ENCODE measurements around the gene AOPEP. TPM values are rescaled to one million over a fixed set of nuclear protein-coding genes. Genes with fewer than 3 reads are reported as not detected.

AOPEP gene
- total RNA-seq, 2 experiments from 2014 or later, result 6.9 to 7.0 TPM

DNA sequence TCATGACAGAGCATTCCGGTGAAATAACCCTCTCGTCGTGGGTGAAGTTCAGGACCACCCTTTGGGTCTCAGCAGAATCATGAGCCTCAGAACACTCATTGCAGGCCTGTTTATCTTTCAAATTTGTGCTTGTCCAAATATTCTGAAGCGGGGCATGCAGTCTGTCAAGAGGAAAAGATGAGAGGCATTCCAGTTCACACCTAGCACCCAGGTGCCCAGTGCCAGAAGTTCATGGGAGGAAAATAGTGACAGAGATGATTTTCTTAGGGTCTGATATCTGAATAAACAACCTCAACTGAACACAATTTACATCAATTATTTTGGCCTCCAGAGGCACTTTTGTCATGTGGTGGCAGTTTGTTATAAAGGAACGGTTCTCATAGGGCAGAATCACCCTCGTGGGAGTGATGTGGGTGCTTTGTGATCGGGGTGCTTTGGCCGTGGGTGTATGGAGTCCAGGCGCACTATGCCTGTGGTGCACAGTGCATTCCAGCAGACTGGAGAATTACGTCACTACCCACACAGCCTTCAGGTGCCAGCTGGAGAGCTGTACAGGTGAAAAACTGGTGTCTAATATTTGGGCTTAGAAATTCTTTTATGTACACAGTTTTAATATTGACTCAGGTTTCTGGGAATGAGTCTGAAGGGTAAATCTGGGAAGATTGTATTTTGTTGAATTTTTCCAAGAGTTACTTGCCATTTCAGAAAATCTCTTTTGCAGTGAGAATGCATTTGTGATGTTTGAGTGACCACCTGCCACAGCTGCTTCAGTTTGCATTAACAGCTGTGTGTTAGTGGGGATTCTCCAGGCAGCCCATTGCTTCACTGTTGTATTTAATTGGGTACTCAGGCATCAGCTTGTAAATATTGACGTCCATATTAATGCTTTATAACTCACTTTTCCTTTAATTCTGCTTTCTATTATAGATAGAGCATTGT, 301.7 kb downstream of the AOPEP start:
- H3K36me3 ChIP-seq (ENCODE audit: insufficient read depth, low read length), result no peaks in the 10 kb centered on the region
- Mint-ChIP-seq H3K4me3 (no peak overlapping the region), H3K9me3 (no peaks in the 10 kb centered on the region), H3K4me1 (ENCODE audit: low read depth) (no peaks in the 10 kb centered on the region), H3K27ac (no peak overlapping the region), H3K36me3 (ENCODE audit: low read depth) (no peaks in the 10 kb centered on the region), H3K27me3 (no peaks in the 10 kb centered on the region)
- no peak overlapping the region for H3K27ac ChIP-seq (ENCODE audit: low read depth in 1 of 2, low read length in 2 of 2)
- no peaks in the 10 kb centered on the region for H3K4me1 ChIP-seq (ENCODE audit: insufficient read depth, low read length)
- no peak overlapping the region for H3K4me3 ChIP-seq (ENCODE audit: low read length)
- DNase-seq (no peak), ATAC-seq (ENCODE audit: poor library complexity) (no peak)
- CTCF ChIA-PET, result no interaction called here
- TF ChIP-seq, protein P1, sequence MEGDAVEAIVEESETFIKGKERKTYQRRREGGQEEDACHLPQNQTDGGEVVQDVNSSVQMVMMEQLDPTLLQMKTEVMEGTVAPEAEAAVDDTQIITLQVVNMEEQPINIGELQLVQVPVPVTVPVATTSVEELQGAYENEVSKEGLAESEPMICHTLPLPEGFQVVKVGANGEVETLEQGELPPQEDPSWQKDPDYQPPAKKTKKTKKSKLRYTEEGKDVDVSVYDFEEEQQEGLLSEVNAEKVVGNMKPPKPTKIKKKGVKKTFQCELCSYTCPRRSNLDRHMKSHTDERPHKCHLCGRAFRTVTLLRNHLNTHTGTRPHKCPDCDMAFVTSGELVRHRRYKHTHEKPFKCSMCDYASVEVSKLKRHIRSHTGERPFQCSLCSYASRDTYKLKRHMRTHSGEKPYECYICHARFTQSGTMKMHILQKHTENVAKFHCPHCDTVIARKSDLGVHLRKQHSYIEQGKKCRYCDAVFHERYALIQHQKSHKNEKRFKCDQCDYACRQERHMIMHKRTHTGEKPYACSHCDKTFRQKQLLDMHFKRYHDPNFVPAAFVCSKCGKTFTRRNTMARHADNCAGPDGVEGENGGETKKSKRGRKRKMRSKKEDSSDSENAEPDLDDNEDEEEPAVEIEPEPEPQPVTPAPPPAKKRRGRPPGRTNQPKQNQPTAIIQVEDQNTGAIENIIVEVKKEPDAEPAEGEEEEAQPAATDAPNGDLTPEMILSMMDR (IDR thresholded peaks at IDR 0.05), result no peak
- POLR2A ChIA-PET, result no interaction called here
- intact Hi-C loops (cut with DNase I, micrococcal nuclease), result no loop called here
- H3K27me3 ChIP-seq (ENCODE audit: control insufficient read depth in 1 of 2, insufficient read depth in 2 of 2, low read length in 2 of 2), result no peaks in the 10 kb centered on the region
- no peaks in the 10 kb centered on the region for H3K9me3 ChIP-seq (ENCODE audit: control insufficient read depth in 1 of 2, insufficient read depth in 1 of 2, low read length in 2 of 2)

- Mint-ChIP-seq H3K4me1 (ENCODE audit: low read depth) (no peaks in the 10 kb centered on the region), H3K27ac (no peak overlapping the region), H3K9me3 (no peaks in the 10 kb centered on the region), H3K27me3 (no peaks in the 10 kb centered on the region), H3K4me3 (no peak overlapping the region), H3K36me3 (ENCODE audit: low read depth) (no peaks in the 10 kb centered on the region)
- ATAC-seq (ENCODE audit: poor library complexity) (no peak), DNase-seq (no peak)
- no peaks in the 10 kb centered on the region for H3K27me3 ChIP-seq (ENCODE audit: control insufficient read depth in 1 of 2, insufficient read depth in 2 of 2, low read length in 2 of 2)
- CTCF ChIA-PET, result no interaction called here
- intact Hi-C loops (cut with DNase I, micrococcal nuclease), result no loop called here
- H3K4me1 ChIP-seq (ENCODE audit: insufficient read depth, low read length), result no peaks in the 10 kb centered on the region
- H3K27ac ChIP-seq (ENCODE audit: low read depth in 1 of 2, low read length in 2 of 2), result no peak overlapping the region
- H3K4me3 ChIP-seq (ENCODE audit: low read length), result no peak overlapping the region
- POLR2A ChIA-PET, result no interaction called here
- TF ChIP-seq, protein P1 (IDR thresholded peaks at IDR 0.05), result no peak
- H3K36me3 ChIP-seq (ENCODE audit: insufficient read depth, low read length), result no peaks in the 10 kb centered on the region
- no peaks in the 10 kb centered on the region for H3K9me3 ChIP-seq (ENCODE audit: control insufficient read depth in 1 of 2, insufficient read depth in 1 of 2, low read length in 2 of 2)
Measured at GRCh38 chr9:95028853-95029219, 302.3 kb downstream of the AOPEP start.

DNA sequence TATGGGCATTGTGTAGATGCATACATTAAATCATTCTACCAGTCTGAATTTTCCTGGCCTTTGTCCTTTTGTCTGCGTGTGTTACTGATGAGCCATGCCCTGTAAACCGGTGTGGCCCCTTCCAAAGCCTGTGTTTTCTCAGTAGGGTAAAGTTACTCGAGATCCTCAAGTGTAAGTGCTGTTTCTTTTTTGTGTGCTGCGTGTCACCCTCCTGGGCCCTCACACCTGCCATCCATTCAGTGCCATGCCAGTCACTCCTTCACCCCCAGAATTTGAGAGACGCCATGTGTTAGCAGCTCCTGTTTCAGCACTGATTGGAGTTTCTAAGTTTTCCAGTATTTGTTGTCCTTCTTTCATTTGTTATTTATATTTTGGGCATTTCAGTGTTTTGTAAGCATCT, 302.8 kb downstream of the AOPEP start:
- no peak overlapping the region for H3K4me3 ChIP-seq (ENCODE audit: low read length)
- POLR2A ChIA-PET, result no interaction called here
- H3K4me1 Mint-ChIP-seq (ENCODE audit: low read depth), result no peaks in the 10 kb centered on the region
- no peaks in the 10 kb centered on the region for H3K4me1 ChIP-seq (ENCODE audit: insufficient read depth, low read length)
- no peaks in the 10 kb centered on the region for H3K27me3 ChIP-seq (ENCODE audit: control insufficient read depth in 1 of 2, insufficient read depth in 2 of 2, low read length in 2 of 2)
- no peak for DNase-seq
- H3K27ac Mint-ChIP-seq, result no peak overlapping the region
- no peak overlapping the region for H3K27ac ChIP-seq (ENCODE audit: low read depth in 1 of 2, low read length in 2 of 2)
- no peaks in the 10 kb centered on the region for H3K27me3 Mint-ChIP-seq
- H3K36me3 Mint-ChIP-seq (ENCODE audit: low read depth), result no peaks in the 10 kb centered on the region
- no peaks in the 10 kb centered on the region for H3K9me3 Mint-ChIP-seq
- CTCF ChIA-PET, result no interaction called here
- no peaks in the 10 kb centered on the region for H3K9me3 ChIP-seq (ENCODE audit: control insufficient read depth in 1 of 2, insufficient read depth in 1 of 2, low read length in 2 of 2)
- H3K4me3 Mint-ChIP-seq, result no peak overlapping the region
- TF ChIP-seq, protein P1 (IDR thresholded peaks at IDR 0.05), result no peak
- intact Hi-C loops (cut with DNase I, micrococcal nuclease), result no loop called here
- H3K36me3 ChIP-seq (ENCODE audit: insufficient read depth, low read length), result no peaks in the 10 kb centered on the region
- ATAC-seq (ENCODE audit: poor library complexity), result no peak

Data from CD4-positive, alpha-beta T cell (primary cell).